Heart left ventricle (tissue), 16 donors: ENCODE results near the gene F8. TPM values are rescaled to one million over a fixed set of nuclear protein-coding genes. Genes with fewer than 3 reads are reported as not detected.

ENCODE experiments used
- ATAC-seq, 4 donors: fragments of 200-7000 bp; cut with Tn5 transposase; one replicate each; pipeline ENCODE4 v1.9.1; 2020 to 2022; ENCODE audit warnings: moderate library complexity in 4 of 4, mild to moderate bottlenecking in 3 of 4, moderate number of reproducible peaks in 1 of 4
- DNase-seq, 5 donors: peaks; one replicate each; pipeline ENCODE4 v3.0.0-alpha.2; 2020
- H3K27ac ChIP-seq, 12 donors: fragments of 200-600 bp; sonication (generic) in 4 of 12; one replicate each; pipeline versions ENCODE4 v1.5.0 to v1.8.0; 2016 to 2022; ENCODE audit warnings: mild to moderate bottlenecking in 2 of 12
- H3K27me3 ChIP-seq, 9 donors: fragments of 200-600 bp; sonication (generic) in 2 of 9; one replicate each; pipeline versions ENCODE4 v1.5.1 to v1.8.0; 2016 to 2022; ENCODE audit warnings: mild to moderate bottlenecking in 3 of 9
- H3K36me3 ChIP-seq, 9 donors: fragments of 200-600 bp; sonication (generic) in 2 of 9; one replicate each; pipeline versions ENCODE4 v1.5.0 to v1.8.0; 2018 to 2022; ENCODE audit warnings: mild to moderate bottlenecking in 2 of 9
- H3K4me1 ChIP-seq, 12 donors: fragments of 200-600 bp; sonication (generic) in 4 of 12; one replicate each; pipeline versions ENCODE4 v1.5.0 to v1.8.0; 2016 to 2022; ENCODE audit warnings: mild to moderate bottlenecking in 3 of 12
- H3K4me3 ChIP-seq, 12 donors: fragments of 200-600 bp; sonication (generic) in 4 of 12; one replicate each; pipeline versions ENCODE4 v1.5.0 to v1.8.0; 2017 to 2022; ENCODE audit warnings: mild to moderate bottlenecking in 9 of 12, moderate library complexity in 4 of 12
- H3K9me3 ChIP-seq, 12 donors: fragments of 200-600 bp; sonication (generic) in 4 of 12; one replicate each; pipeline versions ENCODE4 v1.5.0 to v1.8.0; 2016 to 2022; ENCODE audit warnings: mild to moderate bottlenecking in 1 of 12
- CTCF ChIP-seq, 12 donors: fragments of 200-600 bp; sonication (generic) in 4 of 12; IDR thresholded peaks; one replicate each; pipeline versions ENCODE4 v1.5.0 to v1.8.0; 2018 to 2022; ENCODE audit warnings: antibody characterized with exemption in 12 of 12, mild to moderate bottlenecking in 5 of 12
- POLR2A ChIP-seq, 2 donors: fragments of 450-650 bp; IDR thresholded peaks; one replicate each; pipeline ENCODE4 v1.6.1; 2017; ENCODE audit warnings: antibody characterized with exemption in 2 of 2, mild to moderate bottlenecking in 2 of 2, moderate library complexity in 2 of 2
- WGBS, 4 donors: extraction: QIAGEN DNeasy Blood & Tissue Kit in 2 of 4; methylation state at CpG; one replicate each; pipeline versions ENCODE4 v1.1.5 to v1.1.7; 2013 to 2018; 5-methylcytosine and 5-hydroxymethylcytosine counted together
- intact Hi-C, 10 donors: fragments of 100-400 bp; cut with DNase I; formaldehyde crosslinking; loops; one replicate each; pipeline versions ENCODE4 v1.11.1 to v1.14.2; 2022
- polyA plus RNA-seq, 2 donors: library from polyadenylated mRNA; stranded (reverse); fragments of 200-250 nt; gene quantifications; one replicate each; pipeline ENCODE4 v1.2.3, GENCODE V29; 2013
- total RNA-seq, 9 donors: library from RNA; depleted of rRNA in 2 of 9; stranded (reverse); fragments of >200 nt in 2 of 9; fragmentation: NEBNext Ultra II Directional in 3 of 9; extraction: Animal tissue kit (Norgen Biotek cat#: 25700) in 3 of 9; gene quantifications; one replicate each; pipeline versions ENCODE4 v1.1.0 to v1.2.4, GENCODE V29; 2016 to 2023
- donor health status: ischemic (EF 13 %, LVEDD 7.1; RV severe dilation, severe dysfunction).
- donor health status: healthy with polysubstance abuse.
- donor health status: DM: no; HTN: yes; CAD: no.
- donor health status: DM: no; HTN: no; CAD: no.
- donor health status: ischemic (EF 25% LVEDD 6.9; RV normal size, moderate dysfunction).
- donor health status: ischemic (EF 25% LVEDD 5.7; RV mildly dilated, moderate dysfunction).
- donor health status: healthy.
- donor health status: DM: yes; HTN: yes; CAD: no.
- donor health status: ischemic (EF 35%, LVEDD 5.7; RV mildly dilated, moderate dysfunction).
- donor health status: nonischemic (EF 11% LVEDD 7.7; RV severe dilation, severe dysfunction).
- donor health status: DM: yes; HTN: yes; CAD: no.
- donor health status: PGD.
- donor health status: ischemic (EF 29% LVEDD 5.4; RV normal size, mild dysfunction).
- donor health status: nonischemic (EF 23%, LVEDD 6.1; RV moderate dilation, normal function).

The F8 gene
- total and polyA plus RNA-seq, 11 donors = 26.9 to 75.1 (median 44.3) TPM

GRCh38 chrX:154806837-154807501 lies 215.6 kb downstream of the F8 start:
- no peak for ATAC-seq
- Histone ChIP-seq H3K4me3 (no peak overlapping the region), H3K4me1 (peaks cover 0 to 11% (median 0%) of the 10 kb centered on the region in 12 donors), H3K9me3 (no peaks in the 10 kb centered on the region), H3K27ac (no peak overlapping the region), H3K36me3 (no peaks in the 10 kb centered on the region), H3K27me3 (peaks cover 0 to 14% (median 0%) of the 10 kb centered on the region in 9 donors)
- intact Hi-C loops = loop anchor here in 1 of 10 donors (2.0 kb wide), 1 partner anchor 44 kb away; the partner anchor contains the start of gene DKC1
- WGBS, 4 donors = 82 to 99% (median 90%) methylated on average over 5 of the region's 5 CpGs
- no peak for DNase-seq
- TF ChIP-seq CTCF (IDR thresholded peaks at IDR 0.05) = no peak

GRCh38 chrX:154805696-154806091 lies 216.8 kb downstream of the F8 start:
- DNase-seq = no peak
- H3K9me3 ChIP-seq = no peaks in the 10 kb centered on the region
- peaks cover 0 to 11% (median 0%) of the 10 kb centered on the region in 12 donors for H3K4me1 ChIP-seq
- WGBS, 4 donors = 5 to 49% (median 29%) methylated on average over 13 of the region's 13 CpGs
- peak overlapping the region; percentile 43 to 93 (median 69) for H3K4me3 ChIP-seq
- H3K36me3 ChIP-seq = no peaks in the 10 kb centered on the region
- intact Hi-C loops = loop anchor here in 2 of 10 donors (2.0 kb wide), 1 partner anchor 43 kb away; the partner anchor contains the start of gene DKC1 (in 2 of the 2)
- peak overlapping the region; percentile 1 to 88 (median 71) for H3K27ac ChIP-seq
- no peak for TF ChIP-seq CTCF (IDR thresholded peaks at IDR 0.05)
- no peak for TF ChIP-seq POLR2A (IDR thresholded peaks at IDR 0.05)
- peaks cover 0 to 14% (median 0%) of the 10 kb centered on the region in 9 donors for H3K27me3 ChIP-seq
- no peak for ATAC-seq

- DNase-seq = peak; percentile 74 to 86 (median 77)
- Histone ChIP-seq H3K27ac (peak within 1 kb of the TSS; percentile 1 to 88 (median 71)), H3K36me3 (no peaks in the 10 kb centered on the region), H3K9me3 (no peaks in the 10 kb centered on the region), H3K4me3 (peak within 1 kb of the TSS; percentile 43 to 93 (median 69)), H3K27me3 (peaks cover 0 to 14% (median 0%) of the 10 kb centered on the region in 9 donors), H3K4me1 (peaks cover 0 to 15% (median 4%) of the 10 kb centered on the region in 12 donors)
- WGBS, 4 donors = 0 to 44% (median 13%) methylated on average over 25 to 65 of the region's 65 CpGs
- intact Hi-C loops = loop anchor here in 1 of 10 donors (2.0 kb wide), 1 partner anchor 42 kb away; the partner anchor contains the start of gene DKC1
- TF ChIP-seq POLR2A (IDR thresholded peaks at IDR 0.05) (peak in 1 of 2 donors; percentile 64), CTCF (IDR thresholded peaks at IDR 0.05) (no peak)
- ATAC-seq = peak; percentile 95 to 99 (median 99)
Observed at GRCh38 chrX:154804957-154805695, 217.4 kb downstream of the F8 start, which contains the start of gene MPP1. Gene MPP1, minus strand, starts transcription at chrX:154805485. Its CDS starts 112 bp downstream, at chrX:154805373.
